OCI-LY7 (cell line): Measurements from ENCODE around the gene MYO1B. TPM values are rescaled to one million over a fixed set of nuclear protein-coding genes. Genes with fewer than 3 reads are reported as not detected.

Experiments
- BruUV-seq: library from RNA; stranded (reverse); fragments of 400-500 nt; replicated peaks from 2 replicates; lab custom pipeline; 2021; lab: Mats Ljungman, UMichigan
- CTCF ChIA-PET: fragments of 300-600 bp; sonication (Branson Sonifier 250); formaldehyde crosslinking; loops from one replicate; lab custom pipeline; 2022; ENCODE audit warnings: antibody characterized with exemption; ENCODE audit not compliant: unreplicated experiment; lab: Charles Lee
- POLR2A ChIA-PET: fragments of 300-600 bp; sonication (Branson Sonifier 250); formaldehyde crosslinking; loops from one replicate; lab custom pipeline; 2022; ENCODE audit warnings: antibody characterized with exemption; lab: Charles Lee
- DNase-seq: peaks from one replicate; pipeline ENCODE4 v3.0.0-alpha.2; 2015; ENCODE audit warnings: low spot score
- H2AFZ ChIP-seq: fragments of 200-600 bp; sonication (generic), shearing (Covaris generic); 2 replicates; pipeline ENCODE4 v1.6.1; 2014; ENCODE audit warnings: mild to moderate bottlenecking, antibody characterized with exemption, low read length, moderate library complexity
- H3K27ac ChIP-seq: fragments of 200-600 bp; sonication (generic); 2 replicates; pipeline ENCODE4 v1.5.1; 2014; ENCODE audit warnings: mixed run types, low read depth, mild to moderate bottlenecking, moderate library complexity, low read length, inconsistent platforms; ENCODE audit not compliant: poor library complexity, severe bottlenecking
- H3K36me3 ChIP-seq: fragments of 200-600 bp; sonication (generic); 2 replicates; pipeline ENCODE4 v1.6.1; 2014; ENCODE audit warnings: mild to moderate bottlenecking, antibody characterized with exemption, low read length, moderate library complexity, mixed read lengths; ENCODE audit not compliant: insufficient read depth
- H3K4me1 ChIP-seq: fragments of 200-600 bp; sonication (generic); 2 replicates; pipeline ENCODE4 v1.5.1; 2014; ENCODE audit warnings: mild to moderate bottlenecking, low read length; ENCODE audit not compliant: insufficient read depth, poor library complexity, severe bottlenecking
- H3K4me2 ChIP-seq: fragments of 200-600 bp; sonication (generic); 2 replicates; pipeline ENCODE4 v1.6.1; 2014; ENCODE audit warnings: mild to moderate bottlenecking, low read length
- H3K4me3 ChIP-seq: fragments of 200-600 bp; sonication (generic); 2 replicates; pipeline ENCODE4 v1.5.1; 2014; ENCODE audit warnings: mild to moderate bottlenecking, low read depth, low read length; ENCODE audit not compliant: poor library complexity, severe bottlenecking
- H3K79me2 ChIP-seq: fragments of 200-600 bp; sonication (generic); 2 replicates; pipeline ENCODE4 v1.6.1; 2016; ENCODE audit warnings: low read depth, mild to moderate bottlenecking, low read length, moderate library complexity, mixed read lengths; ENCODE audit not compliant: insufficient read depth
- H3K9me2 ChIP-seq: fragments of 200-600 bp; sonication (generic); 2 replicates; pipeline ENCODE4 v1.6.1; 2016; ENCODE audit warnings: mild to moderate bottlenecking, low read length, mixed read lengths; ENCODE audit not compliant: insufficient read depth
- H3K9me3 ChIP-seq: fragments of 200-600 bp; sonication (generic); 2 replicates; pipeline ENCODE4 v1.6.1; 2014; ENCODE audit warnings: mild to moderate bottlenecking, mixed run types, low read length, mixed read lengths
- H4K20me1 ChIP-seq: fragments of 200-600 bp; sonication (generic); 2 replicates; pipeline ENCODE4 v1.6.1; 2014; ENCODE audit warnings: mild to moderate bottlenecking, antibody characterized with exemption, low read length, moderate library complexity, mixed read lengths; ENCODE audit not compliant: insufficient read depth
- CTCF ChIP-seq: fragments of 200-600 bp; sonication (generic); conservative IDR thresholded peaks from 2 replicates; pipeline ENCODE4 v1.5.1; 2014; ENCODE audit warnings: mild to moderate bottlenecking, antibody characterized with exemption, low read length, moderate library complexity, mixed read lengths
- EZH2phosphoT487 ChIP-seq: fragments of 200-600 bp; sonication (generic); IDR thresholded peaks from 2 replicates; pipeline ENCODE4 v1.6.1; 2018; ENCODE audit warnings: low read depth, borderline replicate concordance, mild to moderate bottlenecking, mixed run types, antibody characterized with exemption, low read length, moderate library complexity, mixed read lengths
- intact Hi-C: fragments of 100-400 bp; cut with micrococcal nuclease; formaldehyde crosslinking; loops from one replicate; pipeline ENCODE4 v1.10.0; 2022; ENCODE audit not compliant: unreplicated experiment
- total RNA-seq, 2 experiments: library from RNA; depleted of rRNA in 1 of 2; stranded (reverse); fragments of >200 nt in 1 of 2; shearing (Covaris generic) in 1 of 2; gene quantifications; 2 replicates each; pipeline ENCODE4 v1.2.3, GENCODE V29; 2014 to 2022

The MYO1B gene
- total RNA-seq, 2 experiments from 2014 or later: not detected

- DNase-seq: no peak
- H3K79me2 ChIP-seq: no peaks in the 10 kb centered on the region
- no peaks in the 10 kb centered on the region for H3K4me1 ChIP-seq
- ChIA-PET CTCF (no interaction called here), POLR2A (no interaction called here)
- intact Hi-C loops: no loop called here
- no peak overlapping the region for H3K4me3 ChIP-seq
- no peaks in the 10 kb centered on the region for H3K36me3 ChIP-seq
- no TSS peak for BruUV-seq
- no peak overlapping the region for H3K27ac ChIP-seq
- no peak overlapping the region for H3K4me2 ChIP-seq
- H3K9me2 ChIP-seq: no peaks in the 10 kb centered on the region
- no peak overlapping the region for H2AFZ ChIP-seq
- H3K9me3 ChIP-seq: no peaks in the 10 kb centered on the region
- TF ChIP-seq CTCF (no peak), EZH2phosphoT487 (no peak)
- peaks cover 3% of the 10 kb centered on the region; the same call in 1 of the 2 replicates for H4K20me1 ChIP-seq
These were observed 35.9 kb downstream of the MYO1B start for GRCh38 chr2:191280834-191281756.

- H3K4me3 ChIP-seq: no peak overlapping the region
- H3K9me2 ChIP-seq: no peaks in the 10 kb centered on the region
- TF ChIP-seq CTCF: no peak
- no peak for TF ChIP-seq EZH2phosphoT487
- no peak overlapping the region for H2AFZ ChIP-seq
- no TSS peak for BruUV-seq
- no peak overlapping the region for H3K4me2 ChIP-seq
- H3K79me2 ChIP-seq: no peaks in the 10 kb centered on the region
- H3K4me1 ChIP-seq: no peaks in the 10 kb centered on the region
- H3K27ac ChIP-seq: no peak overlapping the region
- H3K9me3 ChIP-seq: no peaks in the 10 kb centered on the region
- ChIA-PET POLR2A (interaction anchor here (0.6 kb wide), 1 partner anchor 339 kb away, joined by 3 read pairs; no protein-coding TSS in a partner anchor), CTCF (no interaction called here)
- DNase-seq: no peak
- H3K36me3 ChIP-seq: no peaks in the 10 kb centered on the region
- H4K20me1 ChIP-seq: no peaks in the 10 kb centered on the region; the same call in 1 of the 2 replicates
- intact Hi-C loops: no loop called here
These were observed 40.0 kb downstream of the MYO1B start for GRCh38 chr2:191285252-191285651.

- intact Hi-C loops: no loop called here
These were observed 42.6 kb downstream of the MYO1B start for GRCh38 chr2:191287820-191288219.

More at GRCh38 chr2:191287820-191288219, 42.6 kb downstream of the MYO1B start:
- TF ChIP-seq EZH2phosphoT487 (no peak), CTCF (no peak)
- Histone ChIP-seq H3K79me2 (no peaks in the 10 kb centered on the region), H3K4me3 (no peak overlapping the region), H3K4me2 (no peak overlapping the region), H3K9me3 (no peaks in the 10 kb centered on the region), H3K36me3 (no peaks in the 10 kb centered on the region), H2AFZ (no peak overlapping the region), H3K9me2 (no peaks in the 10 kb centered on the region), H4K20me1 (no peaks in the 10 kb centered on the region; the same call in 1 of the 2 replicates), H3K27ac (no peak overlapping the region), H3K4me1 (no peaks in the 10 kb centered on the region)
- DNase-seq: no peak
- POLR2A ChIA-PET: interaction anchor here (0.6 to 0.8 kb wide), 3 partner anchors 15 to 869 kb away, joined by 3 read pairs; no protein-coding TSS in a partner anchor
- CTCF ChIA-PET: no interaction called here
- BruUV-seq: no TSS peak
